Endothelial cell of umbilical vein (primary cell): ENCODE measurements around the gene G3BP1. TPM values are rescaled to one million over a fixed set of nuclear protein-coding genes. Genes with fewer than 3 reads are reported as not detected.

Experiments used
- BruUV-seq: library from RNA; stranded (reverse); fragments of 400-500 nt; replicated peaks from 2 replicates; lab custom pipeline; 2021; lab: Mats Ljungman, UMichigan
- CTCF ChIA-PET: fragments of 300-600, 350-600 bp; sonication (Branson Sonifier 250); formaldehyde crosslinking; loops from one replicate; lab custom pipeline; 2021; ENCODE audit warnings: antibody characterized with exemption, inconsistent platforms; lab: Charles Lee
- POLR2A ChIA-PET: fragments of 300-600, 350-600 bp; sonication (Branson Sonifier 250); formaldehyde crosslinking; loops from one replicate; lab custom pipeline; 2021; ENCODE audit warnings: antibody characterized with exemption, inconsistent platforms; lab: Charles Lee
- DNase-seq: peaks from one replicate; pipeline ENCODE4 v3.0.0-alpha.2; 2011; ENCODE audit warnings: low read depth, low spot score
- FAIRE-seq: peaks from 2 replicates; lab custom pipeline; 2011; peaks lifted over from hg19 to GRCh38; lab: Jason Lieb, UNC
- H2AFZ ChIP-seq: 2 replicates; pipeline ENCODE4 v1.6.0; 2012; ENCODE audit warnings: low read depth, low read length, control low read depth, inconsistent platforms
- H3K27ac ChIP-seq: 2 replicates; pipeline ENCODE4 v1.5.1; 2011; ENCODE audit warnings: low read depth, mild to moderate bottlenecking, control low read depth, low read length, moderate library complexity; ENCODE audit not compliant: insufficient read depth
- H3K27me3 ChIP-seq, 2 experiments: 2 replicates each; pipeline versions ENCODE4 v1.6.0 to v1.6.1; 2011; ENCODE audit warnings: low read length in 2 of 2, mixed read lengths in 1 of 2; ENCODE audit not compliant: control insufficient read depth in 2 of 2, insufficient read depth in 2 of 2
- H3K36me3 ChIP-seq, 2 experiments: 2 replicates in 1 of 2; 3 replicates in 1 of 2; pipeline ENCODE4 v1.5.1; 2011; ENCODE audit warnings: low read length in 2 of 2, mild to moderate bottlenecking in 1 of 2, moderate library complexity in 1 of 2; ENCODE audit not compliant: control insufficient read depth in 2 of 2, insufficient read depth in 2 of 2; ENCODE audit errors: extremely low read depth in 1 of 2
- H3K4me1 ChIP-seq: 3 replicates; pipeline ENCODE4 v1.5.1; 2011; ENCODE audit warnings: mild to moderate bottlenecking, low read length; ENCODE audit not compliant: control insufficient read depth, insufficient read depth; ENCODE audit errors: extremely low read depth
- H3K4me2 ChIP-seq: 2 replicates; pipeline ENCODE4 v1.6.1; 2011; ENCODE audit warnings: low read length, control low read depth, mixed read lengths; ENCODE audit not compliant: insufficient read depth
- H3K4me3 ChIP-seq, 3 experiments: fragments of 200-600 bp in 1 of 3; sonication (generic), shearing (Covaris generic) in 1 of 3; replicated peaks in 1 of 3; 2 replicates each; pipeline ENCODE4 v1.5.1; 2011 to 2016; ENCODE audit warnings: control low read depth in 3 of 3, low read length in 3 of 3, mild to moderate bottlenecking in 2 of 3, inconsistent platforms in 1 of 3, low read depth in 1 of 3, moderate library complexity in 1 of 3; ENCODE audit not compliant: insufficient read depth in 1 of 3
- H3K79me2 ChIP-seq: 2 replicates; pipeline ENCODE4 v1.6.0; 2012; ENCODE audit warnings: low read length, inconsistent platforms; ENCODE audit not compliant: control insufficient read depth, insufficient read depth
- H3K9ac ChIP-seq: replicated peaks from 2 replicates; pipeline ENCODE3; 2011; ENCODE audit warnings: low read length, control low read depth; ENCODE audit not compliant: insufficient read depth; ENCODE audit errors: extremely low read depth
- H3K9me1 ChIP-seq: replicated peaks from 3 replicates; pipeline ENCODE4 v1.6.0; 2011; ENCODE audit warnings: mild to moderate bottlenecking, low read length; ENCODE audit not compliant: control insufficient read depth, insufficient read depth; ENCODE audit errors: extremely low read depth
- H3K9me3 ChIP-seq: replicated peaks from 2 replicates; pipeline ENCODE4 v1.5.1; 2012; ENCODE audit warnings: low read length, inconsistent platforms; ENCODE audit not compliant: control insufficient read depth, insufficient read depth
- H4K20me1 ChIP-seq: replicated peaks from 2 replicates; pipeline ENCODE3; 2011; ENCODE audit warnings: mild to moderate bottlenecking, low read length; ENCODE audit not compliant: control insufficient read depth, insufficient read depth; ENCODE audit errors: extremely low read depth
- CTCF ChIP-seq, 2 donors: IDR thresholded peaks; 1 replicate in 1 of 2; 2 replicates in 1 of 2; pipeline ENCODE4 v1.5.1; 2011; ENCODE audit warnings: low read length in 2 of 2, mild to moderate bottlenecking in 2 of 2, moderate library complexity in 2 of 2, control low read depth in 1 of 2, inconsistent platforms in 1 of 2, low read depth in 1 of 2; ENCODE audit not compliant: insufficient read depth in 1 of 2; ENCODE audit errors: extremely low read depth in 1 of 2
- EZH2 ChIP-seq: IDR thresholded peaks from 2 replicates; pipeline ENCODE4 v1.6.1; 2012; ENCODE audit warnings: borderline replicate concordance, low read depth, mild to moderate bottlenecking, moderate library complexity, low read length, inconsistent platforms; ENCODE audit not compliant: severe bottlenecking
- GATA2 ChIP-seq: IDR thresholded peaks from 2 replicates; pipeline ENCODE4 v1.7.0; 2011; ENCODE audit warnings: low read depth, mild to moderate bottlenecking, moderate library complexity, mixed read lengths, low read length; ENCODE audit not compliant: insufficient read length, insufficient read depth
- JUN ChIP-seq: IDR thresholded peaks from 2 replicates; pipeline ENCODE4 v1.6.1; 2011; ENCODE audit warnings: borderline replicate concordance, low read depth; ENCODE audit not compliant: insufficient read length, insufficient read depth
- MAX ChIP-seq: IDR thresholded peaks from 2 replicates; pipeline ENCODE4 v1.6.1; 2011; ENCODE audit not compliant: insufficient read depth, insufficient read length
- POLR2A ChIP-seq: IDR thresholded peaks from 2 replicates; pipeline ENCODE4 v1.6.1; 2012; ENCODE audit warnings: low read depth, mild to moderate bottlenecking, control low read depth, low read length
- POLR2AphosphoS5 ChIP-seq: IDR thresholded peaks from 2 replicates; pipeline ENCODE4 v1.6.1; 2012; ENCODE audit warnings: low read depth, mild to moderate bottlenecking, control low read depth, low read length, moderate library complexity; ENCODE audit not compliant: insufficient read depth
- dilution Hi-C: fragments of 300-500 bp; cut with MboI; formaldehyde crosslinking; loops from one replicate; pipeline ENCODE4 v1.15.0; 2019; ENCODE audit warnings: low sequenced_read_pairs; ENCODE audit not compliant: extremely low pct_ligation_motif_present
- intact Hi-C: fragments of 100-400 bp; cut with micrococcal nuclease; formaldehyde crosslinking; loops from one replicate; pipeline ENCODE4 v1.10.0; 2022
- polyA plus RNA-seq, 4 experiments: library from polyadenylated mRNA; depleted of rRNA in 3 of 4; stranded (reverse) in 3 of 4; unstranded in 1 of 4; fragments of >200 nt; gene quantifications; 2 replicates each; pipeline versions ENCODE4 v1.2.1 to v1.2.3, GENCODE V29; 2011 to 2012; ENCODE audit warnings: missing spikeins in 1 of 4
- total RNA-seq: library from RNA; stranded (reverse); gene quantifications from 2 replicates; pipeline ENCODE4 v1.2.3, GENCODE V29; 2021

Gene G3BP1
- total and polyA plus RNA-seq, 2 donors (not counting 3 experiments of a cell fraction or from before 2014, with no cell fraction given): 50.5 to 262 TPM

GRCh38 chr5:151798674-151799073 is 26.9 kb downstream of the G3BP1 start:
- intact Hi-C loops: no loop called here
- H3K27me3 ChIP-seq: no peaks in the 10 kb centered on the region
- dilution Hi-C loops: no loop called here
- H3K4me2 ChIP-seq: no peak overlapping the region
- POLR2A ChIA-PET: interaction anchor here (1.2 to 1.4 kb wide), 2 partner anchors 26 to 27 kb away, joined by 3 to 5 read pairs; partner anchors contain the start of gene G3BP1
- BruUV-seq: no TSS peak
- no peak overlapping the region for H3K27ac ChIP-seq
- CTCF ChIA-PET: interaction anchor here (0.9 to 2.6 kb wide), 3 partner anchors 13 to 344 kb away, joined by 3 to 8 read pairs (median 3); no protein-coding TSS in a partner anchor
- no peak overlapping the region for H3K9ac ChIP-seq
- H3K9me1 ChIP-seq: no peaks in the 10 kb centered on the region
- FAIRE-seq (no peak), DNase-seq (no peak)
- H3K79me2 ChIP-seq: peaks cover 74% of the 10 kb centered on the region
- H3K4me1 ChIP-seq: peaks cover 5% of the 10 kb centered on the region
- H4K20me1 ChIP-seq: peaks cover 2% of the 10 kb centered on the region
- peaks cover 30 to 35% of the 10 kb centered on the region in 2 experiments for H3K36me3 ChIP-seq
- no peak overlapping the region for H3K4me3 ChIP-seq
- no peak overlapping the region for H2AFZ ChIP-seq
- no peaks in the 10 kb centered on the region for H3K9me3 ChIP-seq
- TF ChIP-seq POLR2A (no peak), JUN (no peak), CTCF (IDR thresholded peaks at IDR 0.05; ENCODE audit: extremely low read depth in 1 of 2, insufficient read depth in 1 of 2, low read depth in 1 of 2, low read length in 2 of 2) (no peak), POLR2AphosphoS5 (no peak), MAX (no peak), GATA2 (no peak), EZH2 (no peak)
